K562 (cell line): ENCODE measurements around the gene ITPR3. TPM values are rescaled to one million over a fixed set of nuclear protein-coding genes. Genes with fewer than 3 reads are reported as not detected.

ENCODE experiments used
- ADNP ChIP-seq: fragments of 200-800 bp; sonication (Bioruptor generic); IDR thresholded peaks from 2 replicates; pipeline ENCODE4 v1.6.1; 2016; ENCODE audit warnings: missing genetic modification characterization, missing compliant biosample characterization
- CHCHD3 ChIP-seq: fragments of 250-450 bp; sonication (Bioruptor Pico); IDR thresholded peaks from 2 replicates; pipeline ENCODE4 v2.1.2; 2022; ENCODE audit warnings: mild to moderate bottlenecking
- CTBP1 ChIP-seq: fragments of 450-650 bp; IDR thresholded peaks from 2 replicates; pipeline ENCODE4 v1.6.1; 2016; ENCODE audit warnings: borderline replicate concordance
- E2F3 ChIP-seq: fragments of 250-450 bp; sonication (Bioruptor Pico); IDR thresholded peaks from 2 replicates; pipeline ENCODE4 v1.4.0; 2020; ENCODE audit warnings: mild to moderate bottlenecking
- IRF2 ChIP-seq: sonication (generic); formaldehyde crosslinking; IDR thresholded peaks from 2 replicates; pipeline ENCODE4 v1.8.1; 2022; ENCODE audit warnings: mild to moderate bottlenecking, missing genetic modification reagents
- NFXL1 ChIP-seq: fragments of 450-650 bp; formaldehyde crosslinking; IDR thresholded peaks from 2 replicates; pipeline ENCODE4 v1.4.0; 2021; ENCODE audit warnings: mild to moderate bottlenecking
- PCBP2 ChIP-seq: fragments of 200-400 bp; formaldehyde crosslinking; IDR thresholded peaks from 2 replicates; pipeline ENCODE4 v1.6.1; 2018; ENCODE audit warnings: low read length, low read depth, mild to moderate bottlenecking, moderate library complexity; ENCODE audit not compliant: poor library complexity, severe bottlenecking
- PHTF2 ChIP-seq: fragments of 250-450 bp; sonication (Bioruptor Pico); IDR thresholded peaks from 2 replicates; pipeline ENCODE4 v1.5.0; 2021; ENCODE audit warnings: mild to moderate bottlenecking
- PTTG1 ChIP-seq: fragments of 450-650 bp; IDR thresholded peaks from 2 replicates; pipeline ENCODE4 v1.6.1; 2016; ENCODE audit warnings: low read depth, mild to moderate bottlenecking, missing genetic modification characterization, missing compliant biosample characterization
- RBM39 ChIP-seq: fragments of 200-400 bp; formaldehyde crosslinking; optimal IDR thresholded peaks from 2 replicates; pipeline ENCODE3; 2018; ENCODE audit warnings: low read depth, low read length
- TCF7L2 ChIP-seq: fragments of 150-350 bp; IDR thresholded peaks from 2 replicates; pipeline ENCODE4 v1.6.1; 2016; ENCODE audit warnings: low read depth, mild to moderate bottlenecking, low read length, moderate library complexity
- YBX1 ChIP-seq: fragments of 450-650 bp; IDR thresholded peaks from 2 replicates; pipeline ENCODE4 v1.7.1; 2016; ENCODE audit warnings: mild to moderate bottlenecking
- ZFP30 ChIP-seq: fragments of 250-450 bp; sonication (Bioruptor Pico); IDR thresholded peaks from 2 replicates; pipeline ENCODE4 v1.8.0; 2022; ENCODE audit warnings: moderate library complexity, mild to moderate bottlenecking, inconsistent platforms, borderline replicate concordance
- ZKSCAN8 ChIP-seq: fragments of 200-800 bp; sonication (Bioruptor generic); IDR thresholded peaks from 2 replicates; pipeline ENCODE4 v1.6.1; 2016; ENCODE audit warnings: missing genetic modification characterization, missing compliant biosample characterization
- ZNF175 ChIP-seq: fragments of 200-800 bp; sonication (Bioruptor generic); IDR thresholded peaks from 2 replicates; pipeline ENCODE4 v1.6.1; 2016; ENCODE audit warnings: low read depth, mild to moderate bottlenecking, missing genetic modification characterization, missing compliant biosample characterization
- ZNF23 ChIP-seq: fragments of 250-450 bp; sonication (Bioruptor Pico); IDR thresholded peaks from 2 replicates; pipeline ENCODE4 v1.4.0; 2020; ENCODE audit warnings: mild to moderate bottlenecking
- ZNF24 ChIP-seq: fragments of 450-650 bp; IDR thresholded peaks from 2 replicates; pipeline ENCODE4 v1.6.1; 2016
- polyA plus RNA-seq, 8 experiments: library from polyadenylated mRNA; depleted of rRNA in 4 of 8; stranded (reverse) in 5 of 8; unstranded in 3 of 8; fragments of >200 nt; fragmentation: Nextera tagmentation in 2 of 8; fragmentation: Illumina TruSeq in 1 of 8; extraction: Ambion mirVana in 2 of 8; extraction: Trizol in 1 of 8; gene quantifications; 2 replicates each; pipeline versions ENCODE4 v1.2.1 to v1.2.3, GENCODE V29; 2011 to 2014; ENCODE audit warnings: inconsistent platforms in 1 of 8, missing spikeins in 1 of 8
- total RNA-seq, 7 experiments: library from RNA; depleted of rRNA in 6 of 7; stranded (reverse); fragments of >200 nt in 6 of 7; fragmentation: Illumina TruSeq in 2 of 7; extraction: Trizol in 2 of 7; gene quantifications; 2 replicates each; pipeline versions ENCODE4 v1.2.1 to v1.2.3, GENCODE V29; 2011 to 2021; ENCODE audit warnings: low replicate concordance in 1 of 7
- TF ChIP-seq, protein P1 (sequence below): fragments of 250-450 bp; sonication (Bioruptor Pico); IDR thresholded peaks from 2 replicates; pipeline ENCODE4 v1.5.0; 2020; ENCODE audit warnings: mild to moderate bottlenecking, borderline replicate concordance
- TF ChIP-seq, protein P2 (sequence below): fragments of 450-650 bp; IDR thresholded peaks from 2 replicates; pipeline ENCODE4 v1.6.1; 2014; ENCODE audit warnings: low read depth, mild to moderate bottlenecking, moderate library complexity, borderline replicate concordance
- TF ChIP-seq, protein P3 (sequence below): fragments of 250-450 bp; sonication (Bioruptor Pico); IDR thresholded peaks from 2 replicates; pipeline ENCODE4 v1.8.0; 2022; ENCODE audit warnings: moderate library complexity, mild to moderate bottlenecking, inconsistent platforms
- TF ChIP-seq, protein P4 (sequence below): fragments of 250-450 bp; sonication (Bioruptor Pico); IDR thresholded peaks from 2 replicates; pipeline ENCODE4 v1.5.0; 2021; ENCODE audit warnings: mild to moderate bottlenecking, moderate library complexity
- TF ChIP-seq, protein P5 (sequence below): IDR thresholded peaks from 2 replicates; pipeline ENCODE4 v1.6.1; 2014; ENCODE audit warnings: antibody characterized with exemption

Gene ITPR3
- total and polyA plus RNA-seq, 9 of the 15 experiments (the other 6 are each of a cell fraction or from before 2014, with no cell fraction given) = 0.39 to 35.7 (median 13.2) TPM

DNA sequence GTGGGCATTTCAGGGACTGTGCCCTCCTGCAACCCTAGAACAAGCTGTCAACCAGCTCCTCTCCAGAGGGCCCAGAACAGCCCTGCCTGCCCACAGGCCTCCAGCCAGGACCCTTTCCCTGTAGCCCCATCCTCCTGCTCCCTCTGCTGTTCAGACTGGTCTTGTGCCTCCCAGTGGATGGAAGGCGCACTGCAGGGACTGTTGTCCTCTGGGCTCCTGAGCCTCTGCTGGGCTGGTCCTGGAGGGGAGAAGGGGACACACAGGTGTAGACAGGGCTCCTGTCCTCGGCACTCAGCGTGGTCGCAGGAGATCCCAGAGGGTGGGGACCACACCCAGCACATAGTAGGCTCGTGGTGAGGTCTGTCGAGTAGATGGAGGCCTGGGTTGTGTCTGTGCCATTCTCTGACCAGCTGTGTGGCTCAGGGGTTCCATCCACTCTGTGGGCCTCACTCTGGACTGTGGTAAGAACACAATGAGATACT, 11.5 kb downstream of the ITPR3 start (continued):
- TF ChIP-seq, protein P1, sequence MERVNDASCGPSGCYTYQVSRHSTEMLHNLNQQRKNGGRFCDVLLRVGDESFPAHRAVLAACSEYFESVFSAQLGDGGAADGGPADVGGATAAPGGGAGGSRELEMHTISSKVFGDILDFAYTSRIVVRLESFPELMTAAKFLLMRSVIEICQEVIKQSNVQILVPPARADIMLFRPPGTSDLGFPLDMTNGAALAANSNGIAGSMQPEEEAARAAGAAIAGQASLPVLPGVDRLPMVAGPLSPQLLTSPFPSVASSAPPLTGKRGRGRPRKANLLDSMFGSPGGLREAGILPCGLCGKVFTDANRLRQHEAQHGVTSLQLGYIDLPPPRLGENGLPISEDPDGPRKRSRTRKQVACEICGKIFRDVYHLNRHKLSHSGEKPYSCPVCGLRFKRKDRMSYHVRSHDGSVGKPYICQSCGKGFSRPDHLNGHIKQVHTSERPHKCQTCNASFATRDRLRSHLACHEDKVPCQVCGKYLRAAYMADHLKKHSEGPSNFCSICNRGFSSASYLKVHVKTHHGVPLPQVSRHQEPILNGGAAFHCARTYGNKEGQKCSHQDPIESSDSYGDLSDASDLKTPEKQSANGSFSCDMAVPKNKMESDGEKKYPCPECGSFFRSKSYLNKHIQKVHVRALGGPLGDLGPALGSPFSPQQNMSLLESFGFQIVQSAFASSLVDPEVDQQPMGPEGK = no peak
- TF ChIP-seq ZKSCAN8 (CRISPR knock-in tag) = no peak
- TF ChIP-seq NFXL1 (CRISPR knock-in tag) = no peak
- TF ChIP-seq ADNP (tag) = no peak
- no peak for TF ChIP-seq ZNF23
- TF ChIP-seq PTTG1 (tag) = no peak
- TF ChIP-seq, protein P2, sequence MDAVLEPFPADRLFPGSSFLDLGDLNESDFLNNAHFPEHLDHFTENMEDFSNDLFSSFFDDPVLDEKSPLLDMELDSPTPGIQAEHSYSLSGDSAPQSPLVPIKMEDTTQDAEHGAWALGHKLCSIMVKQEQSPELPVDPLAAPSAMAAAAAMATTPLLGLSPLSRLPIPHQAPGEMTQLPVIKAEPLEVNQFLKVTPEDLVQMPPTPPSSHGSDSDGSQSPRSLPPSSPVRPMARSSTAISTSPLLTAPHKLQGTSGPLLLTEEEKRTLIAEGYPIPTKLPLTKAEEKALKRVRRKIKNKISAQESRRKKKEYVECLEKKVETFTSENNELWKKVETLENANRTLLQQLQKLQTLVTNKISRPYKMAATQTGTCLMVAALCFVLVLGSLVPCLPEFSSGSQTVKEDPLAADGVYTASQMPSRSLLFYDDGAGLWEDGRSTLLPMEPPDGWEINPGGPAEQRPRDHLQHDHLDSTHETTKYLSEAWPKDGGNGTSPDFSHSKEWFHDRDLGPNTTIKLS = no peak
- TF ChIP-seq TCF7L2 = no peak
- TF ChIP-seq PHTF2 (CRISPR knock-in tag) = no peak
- TF ChIP-seq, protein P3, sequence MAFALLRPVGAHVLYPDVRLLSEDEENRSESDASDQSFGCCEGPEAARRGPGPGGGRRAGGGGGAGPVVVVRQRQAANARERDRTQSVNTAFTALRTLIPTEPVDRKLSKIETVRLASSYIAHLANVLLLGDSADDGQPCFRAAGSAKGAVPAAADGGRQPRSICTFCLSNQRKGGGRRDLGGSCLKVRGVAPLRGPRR (CRISPR knock-in tag) = no peak
- TF ChIP-seq IRF2 (CRISPR knock-in tag) = no peak
- TF ChIP-seq, protein P4, sequence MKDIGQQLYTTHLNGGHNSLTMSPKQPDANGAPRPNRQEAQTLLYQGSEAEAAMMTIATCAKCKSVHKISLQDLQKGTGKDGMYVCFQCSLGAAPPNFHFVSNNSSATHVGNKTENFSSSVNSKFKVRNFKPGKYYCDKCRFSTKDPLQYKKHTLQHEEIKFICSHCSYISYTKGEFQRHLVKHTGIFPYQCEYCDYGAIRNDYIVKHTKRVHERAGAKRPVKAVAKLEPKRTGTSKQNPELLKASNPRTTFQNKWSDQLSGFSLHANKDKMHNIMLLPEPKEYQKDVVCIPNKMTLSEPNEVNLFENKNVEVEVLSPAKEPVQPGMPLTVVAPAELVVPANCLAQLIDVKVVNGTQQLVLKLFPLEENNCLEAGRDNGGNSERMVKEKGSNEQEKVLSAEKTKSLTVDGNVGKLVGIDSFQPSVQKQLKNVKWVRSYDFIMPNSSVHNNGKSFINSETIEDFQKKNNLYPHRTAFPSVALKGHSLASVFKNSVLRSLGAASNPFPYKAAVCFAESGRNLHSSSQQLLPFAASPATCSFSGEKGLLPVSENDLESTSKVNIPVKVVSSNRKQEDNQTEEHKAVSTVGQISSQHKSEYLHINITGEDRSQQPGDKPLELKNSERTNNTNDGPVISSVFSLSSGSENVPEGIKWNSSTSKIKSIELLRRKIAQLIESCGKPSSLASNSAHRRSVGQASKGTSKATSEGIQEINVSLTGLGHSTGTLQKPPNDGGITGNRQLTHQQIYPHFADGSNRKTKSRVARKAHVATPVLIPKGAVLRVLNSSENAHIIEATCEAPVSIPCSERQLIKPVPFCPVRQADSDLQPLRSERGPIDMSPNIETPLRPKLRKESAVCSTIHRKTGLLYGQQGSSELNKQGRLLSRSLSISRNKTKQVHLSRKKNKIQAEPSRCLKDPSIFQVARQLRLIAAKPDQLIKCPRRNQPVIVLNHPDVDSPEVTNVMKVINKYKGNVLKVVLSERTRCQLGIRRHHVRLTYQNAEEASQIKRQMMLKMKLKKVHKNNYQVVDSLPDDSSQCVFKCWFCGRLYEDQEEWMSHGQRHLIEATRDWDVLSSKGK = no peak
- no peak for TF ChIP-seq RBM39
- TF ChIP-seq ZNF175 (CRISPR knock-in tag) = no peak
- TF ChIP-seq PCBP2 = no peak
- TF ChIP-seq, protein P5, sequence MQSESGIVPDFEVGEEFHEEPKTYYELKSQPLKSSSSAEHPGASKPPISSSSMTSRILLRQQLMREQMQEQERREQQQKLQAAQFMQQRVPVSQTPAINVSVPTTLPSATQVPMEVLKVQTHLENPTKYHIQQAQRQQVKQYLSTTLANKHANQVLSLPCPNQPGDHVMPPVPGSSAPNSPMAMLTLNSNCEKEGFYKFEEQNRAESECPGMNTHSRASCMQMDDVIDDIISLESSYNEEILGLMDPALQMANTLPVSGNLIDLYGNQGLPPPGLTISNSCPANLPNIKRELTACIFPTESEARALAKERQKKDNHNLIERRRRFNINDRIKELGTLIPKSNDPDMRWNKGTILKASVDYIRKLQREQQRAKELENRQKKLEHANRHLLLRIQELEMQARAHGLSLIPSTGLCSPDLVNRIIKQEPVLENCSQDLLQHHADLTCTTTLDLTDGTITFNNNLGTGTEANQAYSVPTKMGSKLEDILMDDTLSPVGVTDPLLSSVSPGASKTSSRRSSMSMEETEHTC = no peak
- peak; percentile 39; the same call in 1 of the 2 replicates for TF ChIP-seq CTBP1
- TF ChIP-seq ZNF24 = no peak
- no peak for TF ChIP-seq YBX1
- no peak for TF ChIP-seq E2F3 (CRISPR knock-in tag)
- no peak for TF ChIP-seq ZFP30 (CRISPR knock-in tag)
- no peak for TF ChIP-seq CHCHD3 (CRISPR knock-in tag)
